Upper lobe of left lung (tissue), 6 donors: Measurements from ENCODE around the gene PHAF1. TPM values are rescaled to one million over a fixed set of nuclear protein-coding genes. Genes with fewer than 3 reads are reported as not detected.

Experiments used
- ATAC-seq, 2 donors: fragments of 200-7000 bp; cut with Tn5 transposase; one replicate each; pipeline ENCODE4 v1.9.1; 2022; ENCODE audit warnings: mild to moderate bottlenecking in 2 of 2, moderate library complexity in 2 of 2; ENCODE audit not compliant: low FRiP score in 2 of 2
- DNase-seq, 2 donors: peaks; one replicate each; pipeline ENCODE4 v3.0.0-alpha.2; 2019 to 2020
- H3K27ac ChIP-seq, 4 donors: fragments of 200-600 bp; sonication (generic); one replicate each; pipeline ENCODE4 v1.5.1; 2016 to 2019
- H3K27me3 ChIP-seq, 4 donors: fragments of 200-600 bp; sonication (generic); one replicate each; pipeline ENCODE4 v1.5.1; 2017 to 2019
- H3K36me3 ChIP-seq, 4 donors: fragments of 200-600 bp; sonication (generic); one replicate each; pipeline ENCODE4 v1.5.1; 2016 to 2019
- H3K4me1 ChIP-seq, 4 donors: fragments of 200-600 bp; sonication (generic); one replicate each; pipeline ENCODE4 v1.5.1; 2018 to 2019
- H3K4me3 ChIP-seq, 4 donors: fragments of 200-600 bp; sonication (generic); one replicate each; pipeline ENCODE4 v1.5.1; 2017 to 2019; ENCODE audit warnings: mild to moderate bottlenecking in 2 of 4, moderate library complexity in 1 of 4
- H3K9me3 ChIP-seq, 4 donors: fragments of 200-600 bp; sonication (generic); one replicate each; pipeline ENCODE4 v1.5.1; 2018 to 2019
- CTCF ChIP-seq, 6 experiments: fragments of 450-650 bp in 4 of 6; fragments of 200-600 bp in 2 of 6; sonication (generic) in 2 of 6; IDR thresholded peaks; one replicate each; pipeline ENCODE4 v1.5.1; 2016 to 2019; ENCODE audit warnings: antibody characterized with exemption in 6 of 6
- EP300 ChIP-seq, 4 donors: sonication (generic); formaldehyde crosslinking; IDR thresholded peaks; one replicate each; pipeline ENCODE4 v1.5.1; 2017; ENCODE audit warnings: antibody characterized with exemption in 4 of 4, control low read depth in 2 of 4
- POLR2A ChIP-seq, 4 donors: fragments of 450-650 bp; IDR thresholded peaks; one replicate each; pipeline ENCODE4 v1.5.1; 2016 to 2017; ENCODE audit warnings: antibody characterized with exemption in 4 of 4, mild to moderate bottlenecking in 2 of 4
- POLR2AphosphoS5 ChIP-seq, 2 donors: sonication (generic); formaldehyde crosslinking; IDR thresholded peaks; one replicate each; pipeline ENCODE4 v1.5.1; 2017; ENCODE audit warnings: antibody characterized with exemption in 2 of 2
- WGBS, 2 donors: methylation state at CpG; one replicate each; pipeline ENCODE4 v1.1.5; 2017 to 2018; 5-methylcytosine and 5-hydroxymethylcytosine counted together
- total RNA-seq, 6 donors: library from RNA; depleted of rRNA in 4 of 6; stranded (reverse); fragments of >200 nt in 4 of 6; gene quantifications; one replicate each; pipeline versions ENCODE4 v1.1.0 to v1.2.1, GENCODE V29; 2016 to 2021
- donor health status: DM: no; HTN: no; CAD: no; lungs with moderate emphysema.
- donor health status: DM: no; HTN: yes; CAD: no; lungs with severe emphysema.

Gene PHAF1
- total RNA-seq, 6 donors from 2014 or later, result 16.0 to 32.3 (median 21.9) TPM

GRCh38 chr16:67173323-67173722 lies 63.6 kb downstream of the PHAF1 start:
- no peak for ATAC-seq
- DNase-seq, result no peak
- TF ChIP-seq EP300 (IDR thresholded peaks at IDR 0.05) (no peak), CTCF (IDR thresholded peaks at IDR 0.05) (no peak), POLR2AphosphoS5 (IDR thresholded peaks at IDR 0.05) (no peak), POLR2A (IDR thresholded peaks at IDR 0.05) (no peak)
- Histone ChIP-seq H3K9me3 (no peaks in the 10 kb centered on the region), H3K27me3 (peaks cover 0 to 7% (median 0%) of the 10 kb centered on the region in 4 donors), H3K27ac (peak overlapping the region; percentile 82 to 88 (median 88)), H3K4me3 (peak overlapping the region in 3 of 4 donors; percentile 42 to 53 (median 52)), H3K4me1 (peaks cover 51 to 75% (median 68%) of the 10 kb centered on the region in 4 donors), H3K36me3 (peaks cover 0 to 6% (median 1%) of the 10 kb centered on the region in 4 donors)
- 89 to 90% methylated on average over 1 of the region's 1 CpG for WGBS, 2 donors

GRCh38 chr16:67173808-67174705 lies 64.3 kb downstream of the PHAF1 start:
- H3K27me3 ChIP-seq, result peaks cover 0 to 7% (median 0%) of the 10 kb centered on the region in 4 donors
- peaks cover 58 to 80% (median 74%) of the 10 kb centered on the region in 4 donors for H3K4me1 ChIP-seq

GRCh38 chr16:67174706-67175231 lies 65.0 kb downstream of the PHAF1 start:
- peaks cover 52 to 74% (median 67%) of the 10 kb centered on the region in 4 donors for H3K4me1 ChIP-seq
- TF ChIP-seq POLR2AphosphoS5 (IDR thresholded peaks at IDR 0.05), result no peak
- no peak for TF ChIP-seq POLR2A (IDR thresholded peaks at IDR 0.05)
- TF ChIP-seq CTCF (IDR thresholded peaks at IDR 0.05), result no peak
- TF ChIP-seq EP300 (IDR thresholded peaks at IDR 0.05), result no peak
- no peaks in the 10 kb centered on the region for H3K9me3 ChIP-seq
- peaks cover 0 to 7% (median 0%) of the 10 kb centered on the region in 4 donors for H3K27me3 ChIP-seq
- H3K27ac ChIP-seq, result peak overlapping the region; percentile 82 to 88 (median 88)
- DNase-seq (no peak), ATAC-seq (no peak)
- 57 to 70% methylated on average over 25 to 29 of the region's 31 CpGs for WGBS, 2 donors
- H3K36me3 ChIP-seq, result peaks cover 0 to 6% (median 1%) of the 10 kb centered on the region in 4 donors
- peak overlapping the region; percentile 38 to 53 (median 47) for H3K4me3 ChIP-seq

More at GRCh38 chr16:67173808-67174705, 64.3 kb downstream of the PHAF1 start:
- peak; percentile 70 to 74 for TF ChIP-seq POLR2AphosphoS5 (IDR thresholded peaks at IDR 0.05)
- TF ChIP-seq POLR2A (IDR thresholded peaks at IDR 0.05), result peak in 3 of 4 donors; percentile 54 to 79 (median 64)
- TF ChIP-seq EP300 (IDR thresholded peaks at IDR 0.05), result peak in 1 of 4 donors; percentile 5
- peak in 4 of 6 experiments; percentile 32 to 68 (median 54) for TF ChIP-seq CTCF (IDR thresholded peaks at IDR 0.05)
- H3K27ac ChIP-seq, result peak overlapping the region; percentile 82 to 88 (median 88)
- H3K36me3 ChIP-seq, result peaks cover 0 to 6% (median 1%) of the 10 kb centered on the region in 4 donors
- 0 to 4% methylated on average over 25 to 52 of the region's 71 CpGs for WGBS, 2 donors
- no peaks in the 10 kb centered on the region for H3K9me3 ChIP-seq
- DNase-seq, result peak; percentile 94 to 96
- H3K4me3 ChIP-seq, result peak overlapping the region; percentile 38 to 53 (median 47)
- peak; percentile 82 to 89 for ATAC-seq

- Histone ChIP-seq H3K36me3 (peaks cover 0 to 6% (median 1%) of the 10 kb centered on the region in 4 donors), H3K4me1 (peaks cover 39 to 56% (median 54%) of the 10 kb centered on the region in 4 donors), H3K9me3 (no peaks in the 10 kb centered on the region), H3K27me3 (no peaks in the 10 kb centered on the region), H3K4me3 (no peak overlapping the region), H3K27ac (no peak overlapping the region)
- DNase-seq (peak in 1 of 2 donors; percentile 85), ATAC-seq (no peak)
- 85 to 90% methylated on average over 5 to 12 of the region's 12 CpGs for WGBS, 2 donors
- TF ChIP-seq EP300 (IDR thresholded peaks at IDR 0.05) (no peak), POLR2A (IDR thresholded peaks at IDR 0.05) (no peak)
These were observed 66.9 kb downstream of the PHAF1 start for GRCh38 chr16:67176662-67177061.
